ENCODE results near the gene EVI2A.
"Not testable (repeated sequence)": the region's sequence is repeated elsewhere in the genome, so short reads cannot be mapped to it uniquely, and the experiment has no call there.

The EVI2A gene

DNA sequence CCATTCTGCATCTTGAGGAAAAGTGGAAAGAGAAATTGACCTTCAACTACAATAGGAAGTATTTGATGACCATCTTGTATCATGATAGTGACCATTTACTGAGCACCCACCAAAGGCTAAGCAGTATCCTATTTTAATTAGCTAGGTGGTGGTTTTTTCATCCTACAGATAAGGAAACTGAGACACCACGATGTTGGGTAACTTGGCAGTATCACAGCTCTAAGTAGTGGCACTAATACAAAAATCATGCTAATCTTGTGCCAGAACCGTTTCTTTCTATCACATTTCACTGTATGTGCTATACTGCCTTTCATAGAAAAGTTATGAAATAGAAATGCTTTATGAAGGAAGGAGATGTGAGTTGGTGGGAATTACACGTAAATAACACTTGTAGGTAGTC, 9.9 kb downstream of the EVI2A start:
- DNase-seq = no peak

DNA sequence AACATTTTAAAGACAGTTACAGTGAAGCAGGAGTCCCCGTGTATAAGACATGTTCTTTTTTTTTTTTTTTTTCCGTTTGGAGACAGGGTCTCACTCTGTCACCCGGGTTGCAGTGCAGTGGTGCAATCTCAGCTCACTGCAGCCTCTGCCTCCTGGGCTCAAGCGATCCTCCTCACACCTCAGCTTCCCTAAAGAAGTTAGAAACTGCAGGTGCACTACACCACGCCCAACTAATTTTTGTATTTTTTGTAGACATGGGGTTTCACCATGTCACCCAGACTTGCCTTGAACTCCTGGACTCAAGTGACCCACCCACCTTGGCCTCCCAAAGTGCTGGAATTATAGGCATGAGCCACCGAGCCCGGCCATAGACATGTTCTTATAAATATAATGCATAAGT, 10.5 kb downstream of the EVI2A start:
- peak; percentile 22 for DNase-seq

DNA sequence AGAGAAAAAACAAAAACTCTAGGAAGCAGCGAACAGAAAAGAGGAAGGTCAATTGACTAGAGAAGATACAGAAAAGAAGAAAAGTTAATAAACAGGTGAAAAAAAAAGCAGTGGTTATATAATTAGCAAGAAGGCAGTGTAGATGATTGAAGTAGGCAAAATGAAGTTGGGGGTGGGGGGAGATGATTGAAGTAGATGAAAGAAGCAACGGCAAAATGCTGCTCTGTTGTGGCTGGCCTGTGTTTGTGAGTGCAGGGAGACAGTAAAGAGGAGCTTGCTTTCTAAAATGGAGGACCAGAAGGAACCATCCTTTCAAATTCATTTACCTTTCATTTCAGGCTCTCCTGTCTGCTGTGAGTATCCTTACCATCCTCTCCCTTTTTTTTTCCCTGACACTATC, 11.2 kb downstream of the EVI2A start:
- DNase-seq = no peak

DNA sequence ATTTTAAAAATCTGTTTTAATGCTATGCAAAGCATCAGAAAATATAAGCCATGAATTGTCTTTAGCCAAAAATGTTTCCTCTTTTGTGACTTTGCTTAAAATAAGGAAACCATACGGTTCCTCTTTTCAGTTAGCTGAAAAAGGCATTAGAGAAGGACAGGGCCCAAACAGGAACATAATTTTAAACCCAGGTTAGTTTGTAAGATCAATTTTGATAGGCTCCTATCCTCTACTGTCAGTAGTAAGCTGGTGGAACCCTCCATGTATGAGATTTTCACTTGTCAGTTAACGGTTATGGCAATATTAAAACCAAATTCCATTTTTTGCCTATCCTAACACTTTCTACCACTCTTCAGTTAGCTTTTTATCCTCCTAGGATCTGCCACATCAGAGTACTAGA, 11.9 kb downstream of the EVI2A start:
- no peak for DNase-seq

DNA sequence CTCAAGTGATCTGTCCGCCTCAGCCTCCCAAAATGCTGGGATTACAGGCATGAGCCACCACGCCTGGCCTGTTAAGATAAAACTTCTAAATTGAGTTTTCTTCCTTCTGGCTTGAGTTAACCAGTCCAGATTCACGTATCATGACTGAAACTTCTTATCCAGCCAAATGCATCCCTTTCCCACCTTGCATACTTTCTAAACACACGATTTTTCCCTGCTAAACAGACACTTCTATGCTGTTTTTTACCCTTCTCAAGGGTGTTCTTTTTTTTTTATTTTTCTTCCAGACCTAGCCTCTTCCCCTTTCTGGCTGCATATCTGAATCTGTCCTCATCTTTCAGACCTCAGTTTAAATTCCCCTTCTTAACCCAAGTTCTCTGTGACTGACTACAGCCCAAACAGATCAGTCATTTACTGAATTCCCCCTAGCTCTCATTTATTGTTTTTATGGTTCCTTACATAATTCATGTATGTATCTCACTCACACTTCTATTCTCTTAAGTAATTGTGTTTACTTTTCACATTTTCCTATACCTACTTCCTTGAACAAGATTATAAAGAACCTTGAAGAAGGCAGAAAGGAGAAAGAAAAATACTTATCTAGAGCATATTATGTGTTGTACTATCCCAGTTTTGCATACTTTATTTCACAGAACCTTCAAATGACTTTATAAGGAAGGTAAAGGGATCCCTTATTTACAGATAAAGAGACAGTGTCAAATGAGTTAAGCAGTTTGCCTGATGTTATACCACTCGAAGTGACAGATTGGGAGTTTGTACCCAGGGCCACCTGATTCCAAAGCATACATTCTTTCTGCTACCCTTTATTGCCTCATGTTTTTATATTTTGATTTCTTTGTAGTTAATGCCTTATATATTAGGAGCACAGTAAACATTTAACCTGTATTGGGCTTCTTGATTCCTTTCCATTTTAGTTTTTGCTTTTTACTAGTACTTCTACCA, 12.8 kb downstream of the EVI2A start:
- no peak for DNase-seq

DNA sequence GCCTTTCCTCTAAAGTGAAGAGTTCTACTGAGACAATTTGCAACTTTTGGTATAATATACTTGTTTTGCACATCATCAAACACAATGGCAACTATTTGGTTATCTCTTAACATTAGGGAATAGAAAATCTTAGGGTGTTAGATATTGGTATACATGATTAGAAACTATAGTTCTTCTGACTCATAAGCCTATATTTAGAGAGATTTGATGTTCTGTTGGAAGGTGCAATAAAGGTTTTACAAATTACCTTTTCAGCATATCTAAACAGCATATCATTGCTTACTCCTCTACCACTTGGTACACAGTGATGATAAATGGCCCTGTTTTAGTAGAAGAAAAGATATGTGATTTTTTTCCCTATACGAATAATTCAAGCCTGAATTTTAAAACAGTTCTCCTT, 13.8 kb downstream of the EVI2A start:
- DNase-seq = no peak

DNA sequence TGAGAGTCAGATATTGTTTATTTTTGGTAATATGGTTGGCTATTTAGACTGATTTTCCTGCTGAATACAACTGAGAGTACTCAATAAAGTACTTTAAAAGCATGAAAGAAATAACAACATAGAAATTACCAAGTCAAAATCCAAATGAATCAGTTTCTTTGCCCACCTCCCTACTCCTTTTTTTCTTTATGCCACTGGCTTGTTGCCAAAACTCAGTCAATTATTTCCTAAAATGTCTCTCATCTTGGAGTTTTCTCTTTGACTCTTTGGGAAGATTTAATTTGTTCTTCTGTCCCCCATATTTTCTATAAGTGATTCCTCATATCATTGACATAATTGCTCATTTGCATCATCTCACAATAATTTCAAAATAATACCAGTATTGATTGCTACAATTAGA, 21.8 kb downstream of the EVI2A start:
- no peak for DNase-seq

DNA sequence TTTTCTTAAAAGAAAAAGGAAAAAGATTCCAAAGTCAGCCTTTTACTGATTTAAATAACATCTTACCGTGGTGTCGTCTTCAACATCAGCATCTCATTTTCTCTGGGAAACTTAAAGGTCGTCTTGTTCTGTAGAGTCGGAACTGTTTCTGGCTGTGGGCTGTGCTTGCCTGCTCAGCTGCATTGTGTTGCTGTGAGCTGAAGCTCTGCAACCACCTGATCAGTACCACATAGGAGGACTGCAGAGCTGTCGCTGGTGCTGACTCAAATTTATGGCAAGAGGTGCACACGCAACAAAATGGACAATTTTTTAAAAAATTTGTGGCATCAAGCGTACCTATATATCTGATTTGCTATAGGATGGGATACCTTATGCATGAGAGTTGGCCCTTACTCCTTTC, 24.3 kb downstream of the EVI2A start, which contains the start of gene OMG:
TSS of gene OMG (minus strand) at position 150 of the 400 bp plus-strand sequence. CDS start 908 bp downstream, outside the sequence.
- DNase-seq = no peak

DNA sequence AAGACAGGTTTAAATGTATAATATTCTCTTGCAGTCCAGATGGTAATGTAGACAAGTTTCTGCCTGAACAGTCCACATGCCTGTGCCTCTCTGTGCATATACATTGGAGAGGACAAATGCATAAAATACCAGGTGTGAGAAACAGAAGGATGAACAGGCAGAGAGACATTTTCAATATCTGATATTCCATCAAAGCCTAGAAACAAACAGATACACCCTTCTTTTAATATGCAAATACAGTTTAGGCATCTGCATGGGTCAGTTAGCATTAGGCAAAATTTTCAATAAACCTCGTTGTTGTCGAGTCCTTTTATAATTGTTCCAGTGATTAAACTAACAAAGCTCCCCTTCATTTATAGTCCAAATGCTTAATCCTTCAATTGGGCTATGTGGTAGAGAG, 25.3 kb downstream of the EVI2A start:
- no peak for DNase-seq

DNA sequence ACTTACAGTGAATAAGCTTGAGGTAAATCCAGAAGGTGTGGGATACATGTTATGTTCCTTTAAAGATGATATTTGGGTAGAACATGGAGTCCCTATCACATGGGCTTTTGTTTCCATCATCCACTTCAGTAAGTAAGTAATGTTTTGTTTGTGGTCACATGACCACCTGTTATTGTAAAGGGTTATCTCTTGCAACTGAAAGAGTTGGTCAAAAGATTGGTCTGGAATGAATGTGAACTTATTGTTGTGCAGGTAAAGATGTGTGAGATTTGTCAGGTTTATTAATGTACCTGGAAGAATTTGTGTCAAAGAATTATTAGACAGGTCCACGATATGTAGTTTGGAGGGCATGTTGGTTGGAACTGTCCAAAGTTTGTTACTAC, 25.9 kb downstream of the EVI2A start:
- no peak for DNase-seq

DNA sequence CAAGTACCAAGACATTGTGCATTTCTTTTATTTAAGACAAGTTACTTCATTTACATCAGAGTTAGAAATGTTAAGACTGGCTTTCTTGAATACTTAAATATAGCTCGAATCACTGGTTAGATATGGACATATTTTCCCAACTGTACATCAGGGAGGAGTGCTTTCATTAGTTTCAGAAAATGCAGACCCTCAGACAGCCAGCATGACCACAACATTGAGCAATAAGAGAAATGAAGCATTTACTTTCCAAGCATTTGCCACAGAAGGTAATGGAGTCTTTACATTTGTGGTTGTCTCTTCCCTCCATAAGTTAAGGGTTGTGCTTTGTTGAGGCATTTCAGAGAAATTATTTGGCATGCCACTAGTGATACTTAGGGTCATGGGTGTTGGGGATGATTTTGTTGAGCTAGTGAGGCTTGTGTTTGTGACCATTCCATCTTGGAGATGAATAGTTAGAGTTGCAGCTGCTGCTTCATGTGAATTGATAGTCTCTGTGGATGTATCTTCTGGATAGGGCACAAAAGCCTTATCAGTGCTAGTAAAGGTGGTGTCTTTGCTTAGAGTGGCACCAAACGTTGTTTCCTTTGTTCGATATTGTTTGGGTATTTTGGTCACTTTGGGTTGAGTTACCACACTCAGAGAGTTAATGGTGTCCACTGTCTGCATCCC, 26.5 kb downstream of the EVI2A start:
- no peak for DNase-seq

DNA sequence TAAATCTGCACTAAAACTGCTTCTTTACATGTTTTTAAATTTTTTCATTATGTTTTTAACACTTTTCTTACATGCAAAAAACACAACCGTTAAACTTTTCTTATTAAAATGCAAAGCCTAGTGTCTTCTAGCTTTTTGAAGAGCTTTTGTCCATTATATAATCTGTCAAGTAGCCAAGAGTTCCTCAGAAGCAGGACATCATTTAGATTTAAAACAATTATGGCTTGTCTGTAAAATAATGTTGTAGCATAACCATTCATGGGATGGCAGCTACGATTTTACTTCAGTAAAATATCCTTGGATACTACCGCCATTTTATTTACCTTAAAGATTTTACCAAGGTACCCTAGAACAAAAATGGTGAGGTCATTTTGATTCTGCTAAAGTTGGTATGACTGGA, 27.2 kb downstream of the EVI2A start:
- no peak for DNase-seq

DNA sequence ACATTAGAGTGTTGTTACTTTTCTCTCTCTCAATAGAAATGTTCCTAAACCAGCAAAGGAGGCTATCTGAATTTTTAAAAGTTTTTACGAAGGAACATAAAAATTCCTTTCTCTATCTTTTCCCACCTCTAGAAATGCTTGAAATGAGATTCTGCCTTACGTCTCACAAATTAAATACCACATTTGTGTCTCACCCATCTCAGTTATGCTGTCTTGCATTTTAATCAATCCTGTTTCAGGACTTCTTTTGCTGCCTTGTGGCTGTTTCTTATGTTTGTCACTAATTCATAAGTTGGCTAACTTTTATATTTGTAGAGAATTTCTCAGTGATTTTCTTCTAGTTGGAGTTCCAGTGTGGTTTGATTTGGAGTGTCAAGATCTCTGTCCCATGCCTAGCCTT, 27.8 kb downstream of the EVI2A start:
- no peak for DNase-seq

DNA sequence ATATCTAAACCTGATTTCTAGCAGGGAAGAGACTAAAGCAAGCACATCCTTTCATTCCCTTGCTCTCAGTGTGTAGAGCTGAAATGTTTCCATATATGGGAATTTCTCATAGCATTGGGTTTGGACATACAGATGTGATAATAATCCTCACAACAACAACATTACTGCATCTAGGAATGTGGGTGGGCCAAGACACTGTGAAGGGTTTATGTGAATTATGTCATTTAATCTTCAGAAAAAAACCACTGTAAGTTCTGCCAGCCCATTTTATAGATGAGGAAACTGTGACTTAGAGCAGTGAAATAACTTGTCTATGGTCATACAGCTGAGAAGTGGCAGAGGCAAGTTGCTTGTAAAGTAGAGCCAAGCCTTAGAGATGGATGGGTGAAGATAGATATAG, 29.6 kb downstream of the EVI2A start:
- DNase-seq = no peak

DNA sequence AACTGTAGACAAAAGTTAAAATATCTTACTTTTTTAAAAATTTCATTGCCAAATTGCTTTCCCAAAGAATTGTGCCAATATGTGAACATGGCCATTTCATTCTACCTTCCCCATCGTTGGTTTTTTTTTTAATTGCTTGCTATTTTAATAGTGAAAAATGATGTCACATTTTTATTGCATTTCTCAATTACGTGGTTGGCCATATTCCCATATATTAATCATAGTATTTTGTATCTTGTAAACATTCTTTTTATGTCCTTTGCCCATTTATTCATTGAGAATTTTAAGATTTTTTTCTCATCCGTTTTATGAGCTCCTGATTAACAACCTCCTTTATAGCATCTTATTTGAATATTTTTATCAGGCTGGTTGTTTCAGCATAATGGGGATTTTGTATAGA, 31.6 kb downstream of the EVI2A start:
- DNase-seq = no peak

DNA sequence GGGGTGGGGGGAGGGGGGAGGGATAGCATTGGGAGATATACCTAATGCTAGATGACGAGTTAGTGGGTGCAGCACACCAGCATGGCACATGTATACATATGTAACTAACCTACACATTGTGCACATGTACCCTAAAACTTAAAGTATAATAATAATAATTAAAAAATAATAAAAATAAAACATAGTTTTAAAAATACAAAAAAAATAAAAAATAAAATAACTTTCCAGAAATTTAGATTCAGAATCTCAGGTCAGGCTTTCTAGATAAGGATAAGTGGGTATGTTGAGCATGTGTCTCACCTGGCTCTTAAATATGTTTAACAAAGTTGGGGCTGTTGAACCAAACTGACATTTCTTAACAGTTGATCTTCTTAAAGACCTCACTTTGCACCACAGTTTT, 33.5 kb downstream of the EVI2A start:
- DNase-seq = not testable (repeated sequence)

DNA sequence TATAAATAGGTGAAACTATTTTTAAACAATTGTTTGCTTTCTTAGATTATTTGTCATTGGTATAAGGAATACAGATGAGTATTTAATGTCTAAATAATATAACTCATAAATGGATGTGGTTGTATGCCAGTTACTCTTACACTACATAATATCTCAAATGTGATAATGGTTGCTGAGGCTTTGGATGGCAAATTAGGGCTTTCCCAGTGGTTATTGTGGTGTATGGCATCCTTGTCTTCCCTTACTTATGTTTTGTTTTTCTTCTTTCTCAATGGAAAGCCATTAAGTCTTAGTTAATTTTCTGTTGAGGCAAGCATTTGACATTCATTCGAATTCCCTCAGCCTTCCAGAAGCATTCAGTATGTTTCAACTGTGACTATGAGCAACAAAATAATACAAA, 34.8 kb downstream of the EVI2A start:
- no peak for DNase-seq

DNA sequence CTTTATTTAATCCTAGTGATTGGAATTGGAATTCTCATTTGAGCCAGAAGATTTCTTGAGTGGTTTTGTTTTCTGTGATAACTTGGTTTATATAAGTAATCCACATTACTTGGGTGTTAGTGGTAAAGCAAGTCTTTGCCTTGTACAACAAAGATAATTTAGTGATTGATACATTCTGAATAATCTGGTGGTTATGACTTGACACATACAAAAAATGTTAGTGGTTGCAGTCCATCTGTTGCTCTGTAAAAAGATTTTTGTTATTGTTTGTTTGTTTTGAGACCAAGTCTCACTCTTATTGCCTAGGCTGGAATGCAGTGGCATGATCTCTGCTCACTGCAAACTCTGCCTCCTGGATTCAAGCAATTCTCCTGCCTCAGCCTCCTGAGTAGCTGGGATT, 37.6 kb downstream of the EVI2A start:
- no peak for DNase-seq

DNA sequence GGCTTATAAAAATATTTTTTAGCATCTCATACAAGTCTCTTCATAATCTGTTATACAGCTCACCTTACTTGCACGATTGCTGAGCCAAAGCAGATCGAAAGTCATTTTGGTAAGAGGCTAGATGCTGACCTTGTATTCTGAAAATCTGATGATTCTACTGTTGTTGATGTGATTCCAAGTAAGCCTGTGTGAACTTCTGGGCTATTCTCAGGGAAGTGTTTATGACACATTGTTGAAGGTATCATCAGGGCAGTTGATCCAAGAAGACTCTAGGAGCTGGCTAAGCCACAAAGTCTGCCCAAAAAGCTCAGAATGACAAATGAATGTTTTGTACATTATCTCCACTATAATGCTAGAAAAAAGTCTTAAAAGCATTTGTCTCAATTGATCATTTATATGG, 40.4 kb downstream of the EVI2A start:
- DNase-seq = no peak

DNA sequence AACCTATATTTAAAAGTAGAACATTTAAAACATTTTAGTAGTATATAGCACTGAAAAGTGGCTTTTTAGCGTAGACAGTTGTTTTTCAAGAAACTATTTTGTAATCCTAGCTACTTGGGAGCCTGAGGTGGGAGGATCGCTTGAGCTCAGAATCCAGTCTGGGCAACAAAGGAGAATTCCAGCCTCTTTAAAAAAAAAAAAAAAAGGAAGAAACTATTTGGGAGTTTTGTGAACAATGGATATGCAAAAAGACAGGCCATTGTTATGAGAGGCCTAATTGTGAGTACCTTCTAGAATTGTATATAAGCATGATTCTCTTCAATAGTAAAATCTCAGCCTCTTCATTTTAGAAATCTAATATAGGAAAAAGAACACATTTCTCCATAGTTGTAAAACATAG, 42.0 kb downstream of the EVI2A start:
- DNase-seq = no peak

DNA sequence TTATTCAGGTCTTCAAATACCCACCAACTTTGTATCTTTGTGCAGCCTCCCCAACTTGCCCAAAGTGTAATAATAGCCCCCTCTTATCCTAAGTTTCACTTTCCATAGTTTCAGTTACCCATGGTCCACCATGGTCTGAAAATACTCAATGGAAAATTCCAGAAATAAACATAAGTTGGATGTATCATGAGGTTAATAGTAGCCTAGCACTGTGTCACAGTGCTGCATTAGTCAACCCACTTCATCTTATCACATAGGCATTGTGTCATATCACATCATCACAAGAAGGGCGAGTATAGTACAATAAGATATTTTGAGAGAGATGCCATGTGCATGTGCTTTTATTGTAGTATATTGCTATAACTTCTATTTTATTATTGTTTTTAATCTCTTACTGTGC, 46.3 kb downstream of the EVI2A start:
- no peak for DNase-seq

DNA sequence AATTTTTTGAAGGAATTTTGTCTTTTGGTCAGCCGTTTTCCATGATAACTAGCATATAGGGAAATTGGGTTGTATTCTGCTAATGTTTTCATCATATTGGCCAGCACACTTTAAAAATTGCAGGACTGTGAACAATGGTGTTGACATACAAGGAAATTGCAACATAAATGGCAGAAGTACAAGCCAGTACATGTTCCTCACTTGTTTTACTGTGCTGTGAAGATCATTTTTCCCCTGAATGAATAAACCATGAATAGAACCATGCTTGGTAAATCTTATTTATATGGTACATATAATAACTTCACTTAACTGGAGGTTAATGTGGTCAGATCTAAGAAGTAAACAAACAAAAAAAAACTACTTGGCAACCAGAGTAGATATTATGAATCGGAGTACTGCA, 47.2 kb downstream of the EVI2A start:
- no peak for DNase-seq

DNA sequence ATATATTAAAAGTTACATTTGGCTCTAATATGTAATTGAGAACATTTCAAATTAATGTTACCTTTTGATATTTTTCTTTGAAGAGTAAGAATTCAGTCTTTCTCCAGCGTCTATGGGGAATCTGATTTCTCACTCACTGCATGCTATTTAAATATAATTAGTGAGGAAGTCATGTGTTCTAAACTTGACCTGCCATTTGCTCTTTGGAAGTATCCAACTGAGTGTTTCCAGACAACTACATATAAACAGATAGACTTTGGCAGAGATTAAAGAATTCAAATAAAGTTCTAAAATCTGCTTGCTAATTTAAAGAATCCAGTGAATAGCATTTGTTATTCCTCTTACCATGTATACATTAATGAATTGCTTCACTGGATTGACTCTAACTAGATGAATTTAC, 47.9 kb downstream of the EVI2A start:
- DNase-seq = no peak

DNA sequence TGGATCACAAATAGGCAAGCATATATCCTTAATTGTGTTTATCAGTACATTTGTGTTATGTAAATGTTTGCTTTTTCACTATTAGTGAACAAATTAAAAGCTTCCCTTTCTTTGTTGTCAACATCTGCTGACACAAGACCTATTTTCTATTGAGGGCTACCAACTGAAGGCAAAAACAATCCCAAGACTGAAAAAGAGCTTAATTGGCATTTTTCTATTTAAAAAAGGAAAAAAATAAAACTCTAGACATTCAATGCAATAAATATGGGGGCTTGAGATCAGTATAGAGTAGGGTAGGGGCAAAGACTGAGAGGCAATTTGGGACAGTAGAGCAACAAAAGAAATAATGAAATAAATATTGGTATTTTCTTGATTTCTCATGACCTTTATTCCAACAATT, 48.6 kb downstream of the EVI2A start:
- DNase-seq = no peak

DNA sequence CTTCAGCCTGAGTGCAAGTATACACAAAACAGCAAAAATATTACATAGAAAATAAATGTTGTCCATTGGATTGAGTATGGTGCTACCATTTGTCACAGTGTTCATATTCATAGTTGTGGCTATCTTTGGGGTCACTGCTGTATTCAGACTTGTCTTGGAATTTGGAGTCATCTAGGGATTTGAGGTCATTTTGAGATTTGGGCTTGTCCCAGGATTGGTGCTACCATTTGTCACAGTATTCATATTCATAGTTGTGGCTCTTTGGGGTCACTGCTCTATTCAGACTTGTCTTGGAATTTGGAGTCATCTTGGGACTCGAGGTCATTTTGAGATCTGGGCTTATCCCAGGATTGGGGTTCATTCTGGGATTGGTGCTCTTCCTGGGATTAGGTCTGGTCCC, 49.2 kb downstream of the EVI2A start:
- no peak for DNase-seq
